NCI-H1417 (cell line): ENCODE data around the gene NDUFAF5.

Experiments used
- DNase-seq, 3 experiments: peaks; one replicate each; lab custom pipeline; 2025; lab: John Stamatoyannopoulos, UW

NDUFAF5 gene

GRCh38 chr20:13777171-13777601 lies 7.6 kb upstream of the NDUFAF5 start:
- no peak for DNase-seq

- DNase-seq: no peak
These were observed 6.0 kb upstream of the NDUFAF5 start for GRCh38 chr20:13778827-13779226.

GRCh38 chr20:13783528-13783927 lies 1.3 kb upstream of the NDUFAF5 start:
- no peak for DNase-seq

- DNase-seq: no peak
These were observed 446 bp upstream of the NDUFAF5 start for GRCh38 chr20:13784271-13784892.

- no peak for DNase-seq
These were observed 1.5 kb downstream of the NDUFAF5 start for GRCh38 chr20:13786143-13786828.

GRCh38 chr20:13788167-13788834 lies 3.5 kb downstream of the NDUFAF5 start:
- peak; percentile 8 to 67 (median 31) for DNase-seq

- no peak for DNase-seq
These were observed 5.9 kb downstream of the NDUFAF5 start for GRCh38 chr20:13790708-13791107.

- DNase-seq: no peak
These were observed 7.0 kb downstream of the NDUFAF5 start for GRCh38 chr20:13791540-13792459.

GRCh38 chr20:13793001-13793400 lies 8.2 kb downstream of the NDUFAF5 start:
- no peak for DNase-seq

- no peak for DNase-seq
These were observed 9.8 kb downstream of the NDUFAF5 start for GRCh38 chr20:13794667-13795066.

GRCh38 chr20:13799040-13799439 lies 14.2 kb downstream of the NDUFAF5 start:
- DNase-seq: no peak

GRCh38 chr20:13799974-13800373 lies 15.1 kb downstream of the NDUFAF5 start:
- no peak for DNase-seq

GRCh38 chr20:13800728-13801134 lies 15.9 kb downstream of the NDUFAF5 start:
- peak; percentile 48 to 82 (median 54) for DNase-seq

GRCh38 chr20:13809373-13809772 lies 24.5 kb downstream of the NDUFAF5 start:
- peak in 1 of 3 experiments; percentile 35 for DNase-seq

GRCh38 chr20:13809855-13810254 lies 25.0 kb downstream of the NDUFAF5 start:
- peak in 1 of 3 experiments; percentile 79 for DNase-seq

- DNase-seq: no peak
These were observed 25.6 kb downstream of the NDUFAF5 start for GRCh38 chr20:13810446-13810845.

GRCh38 chr20:13813910-13814309 lies 29.1 kb downstream of the NDUFAF5 start:
- DNase-seq: no peak

- no peak for DNase-seq
These were observed 29.8 kb downstream of the NDUFAF5 start for GRCh38 chr20:13814672-13815071.

GRCh38 chr20:13816757-13817156 lies 31.9 kb downstream of the NDUFAF5 start:
- DNase-seq: no peak

- DNase-seq: no peak
These were observed 32.5 kb downstream of the NDUFAF5 start for GRCh38 chr20:13817342-13817741.

- DNase-seq: peak; percentile 24 to 82 (median 54)
These were observed 35.2 kb downstream of the NDUFAF5 start for GRCh38 chr20:13819885-13820645.
